Psoas muscle (tissue), 8 donors: Measurements from ENCODE around the gene UBE3B. TPM values are rescaled to one million over a fixed set of nuclear protein-coding genes. Genes with fewer than 3 reads are reported as not detected.

ENCODE experiments used
- ATAC-seq, 4 donors: fragments of 200-7000 bp; cut with Tn5 transposase; one replicate each; pipeline ENCODE4 v1.9.1; 2020; ENCODE audit warnings: moderate library complexity in 3 of 4, mild to moderate bottlenecking in 2 of 4
- DNase-seq, 2 donors: peaks; one replicate each; pipeline ENCODE4 v3.0.0-alpha.2; 2020
- H3K27ac ChIP-seq: fragments of 200-600 bp; one replicate; pipeline ENCODE4 v1.8.0; 2022
- H3K27me3 ChIP-seq, 3 donors: fragments of 200-600 bp in 1 of 3; one replicate each; pipeline versions ENCODE4 v1.6.1 to v1.8.0; 2013 to 2022; ENCODE audit warnings: low read length in 2 of 3, mild to moderate bottlenecking in 2 of 3, moderate library complexity in 1 of 3; ENCODE audit not compliant: insufficient read depth in 3 of 3
- H3K36me3 ChIP-seq, 2 donors: fragments of 200-600 bp in 1 of 2; one replicate each; pipeline versions ENCODE4 v1.6.1 to v1.8.0; 2013 to 2022; ENCODE audit warnings: low read depth in 1 of 2, mild to moderate bottlenecking in 1 of 2, moderate library complexity in 1 of 2; ENCODE audit not compliant: insufficient read depth in 1 of 2
- H3K4me1 ChIP-seq: fragments of 200-600 bp; one replicate; pipeline ENCODE4 v1.8.0; 2022
- H3K4me3 ChIP-seq: fragments of 200-600 bp; one replicate; pipeline ENCODE4 v1.8.0; 2022; ENCODE audit warnings: mild to moderate bottlenecking
- H3K9me3 ChIP-seq: fragments of 200-600 bp; one replicate; pipeline ENCODE4 v1.8.0; 2022
- CTCF ChIP-seq: fragments of 200-600 bp; IDR thresholded peaks from one replicate; pipeline ENCODE4 v1.8.0; 2022; ENCODE audit warnings: antibody characterized with exemption
- WGBS, 3 donors: extraction: QIAGEN DNeasy Blood & Tissue Kit; methylation state at CpG; one replicate each; pipeline versions ENCODE4 v1.1.6 to v1.1.7; 2013; 5-methylcytosine and 5-hydroxymethylcytosine counted together
- intact Hi-C, 2 donors: fragments of 100-400 bp; cut with DNase I; formaldehyde crosslinking; loops; one replicate each; pipeline versions ENCODE4 v1.11.0 to v1.14.2; 2022
- polyA plus RNA-seq, 3 donors: library from polyadenylated mRNA; stranded (reverse); fragments of 200-250 nt; gene quantifications; one replicate each; pipeline ENCODE4 v1.2.3, GENCODE V29; 2013
- total RNA-seq, 4 donors: library from RNA; stranded (reverse); fragmentation: NEBNext Ultra II Directional in 2 of 4; extraction: Animal tissue kit (Norgen Biotek cat#: 25700) in 2 of 4; gene quantifications; one replicate each; pipeline versions ENCODE4 v1.2.1 to v1.2.4, GENCODE V29; 2021 to 2023
- donor health status: healthy with polysubstance abuse.
- donor health status: DM: no; HTN: no; CAD: no; lungs with moderate emphysema.
- donor health status: Bipolar disorder and iron deficiency.
- donor health status: healthy.
- donor health status: DM: yes; HTN: yes; CAD: no.
- donor health status: DM: no; HTN: no; CAD: no.
- donor health status: DM: no; HTN: no; CAD: no.
- donor health status: DM: yes; HTN: yes; CAD: no.

The UBE3B gene
- total and polyA plus RNA-seq, 7 donors: 13.5 to 50.8 (median 42.6) TPM

GRCh38 chr12:109580684-109581333 lies 103.4 kb downstream of the UBE3B start:
- H3K4me1 ChIP-seq: no peaks in the 10 kb centered on the region
- ATAC-seq (no peak), DNase-seq (no peak)
- no peaks in the 10 kb centered on the region for H3K9me3 ChIP-seq
- 88 to 95% (median 90%) methylated on average over 13 of the region's 13 CpGs for WGBS, 3 donors
- H3K27me3 ChIP-seq: no peaks in the 10 kb centered on the region
- no peak for TF ChIP-seq CTCF
- peaks cover 6 to 84% of the 10 kb centered on the region in 2 donors for H3K36me3 ChIP-seq
- H3K27ac ChIP-seq: no peak overlapping the region
- intact Hi-C loops: no loop called here
- no peak overlapping the region for H3K4me3 ChIP-seq

GRCh38 chr12:109581334-109581691 lies 103.9 kb downstream of the UBE3B start:
- no peak for TF ChIP-seq CTCF
- H3K9me3 ChIP-seq: no peaks in the 10 kb centered on the region
- ATAC-seq (no peak), DNase-seq (peak in 1 of 2 donors; percentile 26)
- WGBS, 3 donors: 86 to 90% (median 89%) methylated on average over 18 of the region's 18 CpGs
- no peak overlapping the region for H3K4me3 ChIP-seq
- intact Hi-C loops: no loop called here
- peaks cover 6 to 84% of the 10 kb centered on the region in 2 donors for H3K36me3 ChIP-seq
- H3K27me3 ChIP-seq: no peaks in the 10 kb centered on the region
- H3K4me1 ChIP-seq: no peaks in the 10 kb centered on the region
- H3K27ac ChIP-seq: no peak overlapping the region

- no peak overlapping the region for H3K4me3 ChIP-seq
- H3K4me1 ChIP-seq: no peaks in the 10 kb centered on the region
- peaks cover 6 to 84% of the 10 kb centered on the region in 2 donors for H3K36me3 ChIP-seq
- no peaks in the 10 kb centered on the region for H3K9me3 ChIP-seq
- H3K27ac ChIP-seq: no peak overlapping the region
- no peaks in the 10 kb centered on the region for H3K27me3 ChIP-seq
- DNase-seq (peak in 1 of 2 donors; percentile 26), ATAC-seq (peak in 2 of 4 donors; percentile 52 to 54)
- no peak for TF ChIP-seq CTCF
- WGBS, 3 donors: 89 to 92% (median 91%) methylated on average over 8 of the region's 8 CpGs
- intact Hi-C loops: no loop called here
Observed at GRCh38 chr12:109581856-109582255, 104.4 kb downstream of the UBE3B start.

- H3K27me3 ChIP-seq: no peaks in the 10 kb centered on the region
- H3K4me1 ChIP-seq: no peaks in the 10 kb centered on the region
- DNase-seq (peak in 1 of 2 donors; percentile 44), ATAC-seq (peak; percentile 30 to 84 (median 57))
- H3K9me3 ChIP-seq: no peaks in the 10 kb centered on the region
- intact Hi-C loops: no loop called here
- H3K36me3 ChIP-seq: peaks cover 6 to 84% of the 10 kb centered on the region in 2 donors
- no peak overlapping the region for H3K4me3 ChIP-seq
- 64 to 73% (median 66%) methylated on average over 5 of the region's 5 CpGs for WGBS, 3 donors
- no peak for TF ChIP-seq CTCF
- H3K27ac ChIP-seq: no peak overlapping the region
Observed at GRCh38 chr12:109582636-109583035, 105.2 kb downstream of the UBE3B start.

GRCh38 chr12:109583733-109584132 lies 106.3 kb downstream of the UBE3B start:
- intact Hi-C loops: no loop called here
- Histone ChIP-seq H3K36me3 (peaks cover 3 to 83% of the 10 kb centered on the region in 2 donors), H3K9me3 (no peaks in the 10 kb centered on the region), H3K4me1 (no peaks in the 10 kb centered on the region), H3K4me3 (no peak overlapping the region), H3K27ac (no peak overlapping the region), H3K27me3 (no peaks in the 10 kb centered on the region)
- 94 to 95% (median 95%) methylated on average over 2 of the region's 2 CpGs for WGBS, 3 donors
- no peak for TF ChIP-seq CTCF
- no peak for DNase-seq
- no peak for ATAC-seq
